ENCODE measurements around the gene PRKACA.

DNA sequence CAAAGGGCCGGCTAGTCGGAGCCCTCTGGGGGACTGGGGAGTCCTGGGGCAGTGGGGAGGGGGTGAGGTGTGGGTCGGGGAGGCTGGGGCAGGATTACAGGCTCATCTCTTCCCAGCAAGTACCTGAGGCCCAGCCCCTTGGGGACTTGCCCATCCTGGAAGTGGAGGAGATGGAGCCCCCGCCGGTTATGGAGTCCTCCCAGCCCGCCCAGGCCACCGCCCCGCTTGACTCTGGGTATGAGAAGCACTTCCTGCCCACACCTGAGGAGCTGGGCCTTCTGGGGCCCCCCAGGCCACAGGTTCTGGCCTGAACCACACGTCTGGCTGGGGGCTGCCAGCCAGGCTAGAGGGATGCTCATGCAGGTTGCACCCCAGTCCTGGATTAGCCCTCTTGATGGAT, 65.6 kb downstream of the PRKACA start:
- TF ChIP-seq POLR2A (IDR thresholded peaks at IDR 0.05; ENCODE audit: low read length) (no peak), GATA1 (IDR thresholded peaks at IDR 0.05; ENCODE audit: low read depth, low read length) (no peak)

All from erythroblast (primary cell).